Liver (tissue), 9 donors: ENCODE measurements around the gene KMT2E. TPM values are rescaled to one million over a fixed set of nuclear protein-coding genes. Genes with fewer than 3 reads are reported as not detected.

Experiments used
- DNase-seq: peaks from one replicate; pipeline ENCODE4 v3.0.0-alpha.2; 2017; ENCODE audit warnings: low spot score
- H3K27ac ChIP-seq, 2 donors: one replicate each; pipeline ENCODE4 v1.7.0; 2013; ENCODE audit warnings: inconsistent platforms in 2 of 2, low read length in 2 of 2, control low read depth in 1 of 2, low read depth in 1 of 2, mild to moderate bottlenecking in 1 of 2
- H3K27me3 ChIP-seq, 4 donors: one replicate each; pipeline versions ENCODE4 v1.6.1 to v1.7.0; 2013; ENCODE audit warnings: low read length in 3 of 4, inconsistent platforms in 1 of 4, mild to moderate bottlenecking in 1 of 4, moderate library complexity in 1 of 4; ENCODE audit not compliant: control insufficient read depth in 4 of 4, insufficient read depth in 4 of 4
- H3K36me3 ChIP-seq, 4 donors: one replicate each; pipeline versions ENCODE4 v1.6.1 to v1.7.0; 2013; ENCODE audit warnings: low read length in 3 of 4, mild to moderate bottlenecking in 3 of 4, low read depth in 1 of 4, moderate library complexity in 1 of 4; ENCODE audit not compliant: control insufficient read depth in 4 of 4, insufficient read depth in 3 of 4
- H3K4me1 ChIP-seq, 4 donors: one replicate each; pipeline versions ENCODE4 v1.6.1 to v1.7.0; 2013; ENCODE audit warnings: low read length in 3 of 4, mild to moderate bottlenecking in 3 of 4, moderate library complexity in 1 of 4; ENCODE audit not compliant: control insufficient read depth in 4 of 4, insufficient read depth in 4 of 4
- H3K4me3 ChIP-seq, 3 donors: one replicate each; pipeline versions ENCODE4 v1.6.1 to v1.7.0; 2013; ENCODE audit warnings: low read length in 3 of 3, control low read depth in 1 of 3, low read depth in 1 of 3, mild to moderate bottlenecking in 1 of 3
- H3K9ac ChIP-seq, 2 donors: one replicate each; pipeline ENCODE4 v1.7.0; 2013; ENCODE audit warnings: low read length in 2 of 2, mild to moderate bottlenecking in 2 of 2, moderate library complexity in 2 of 2, control low read depth in 1 of 2, low read depth in 1 of 2
- H3K9me3 ChIP-seq, 4 donors: one replicate each; pipeline versions ENCODE4 v1.6.1 to v1.7.0; 2013; ENCODE audit warnings: low read length in 3 of 4; ENCODE audit not compliant: control insufficient read depth in 4 of 4
- ATF3 ChIP-seq: IDR thresholded peaks from 2 replicates; pipeline ENCODE4 v1.6.1; 2016; ENCODE audit warnings: antibody characterized with exemption
- CTCF ChIP-seq: fragments of 150-350 bp; IDR thresholded peaks from 2 replicates; pipeline ENCODE4 v1.5.1; 2017; ENCODE audit warnings: improper control_type of control experiment, low read depth, low read length; ENCODE audit not compliant: missing input control
- EGR1 ChIP-seq, 2 donors: IDR thresholded peaks; 2 replicates each; pipeline ENCODE4 v1.6.1; 2016 to 2018; ENCODE audit warnings: antibody characterized with exemption in 2 of 2, low read depth in 2 of 2
- FOXA1 ChIP-seq: IDR thresholded peaks from 2 replicates; pipeline ENCODE4 v1.6.1; 2016; ENCODE audit warnings: antibody characterized with exemption
- FOXA2 ChIP-seq: IDR thresholded peaks from 2 replicates; pipeline ENCODE4 v1.6.1; 2016; ENCODE audit warnings: antibody characterized with exemption
- GABPA ChIP-seq, 2 donors: IDR thresholded peaks in 1 of 2; conservative IDR thresholded peaks in 1 of 2; 2 replicates each; pipeline ENCODE4 v1.6.1; 2016; ENCODE audit warnings: antibody characterized with exemption in 2 of 2, mild to moderate bottlenecking in 1 of 2, moderate library complexity in 1 of 2
- HNF4A ChIP-seq, 2 donors: conservative IDR thresholded peaks; 2 replicates each; pipeline ENCODE4 v1.6.1; 2016; ENCODE audit warnings: antibody characterized with exemption in 2 of 2, mild to moderate bottlenecking in 2 of 2
- HNF4G ChIP-seq: IDR thresholded peaks from 2 replicates; pipeline ENCODE4 v1.6.1; 2016; ENCODE audit warnings: antibody characterized with exemption
- JUND ChIP-seq, 2 donors: IDR thresholded peaks; 2 replicates each; pipeline ENCODE4 v1.6.1; 2016; ENCODE audit warnings: antibody characterized with exemption in 2 of 2
- MAX ChIP-seq: IDR thresholded peaks from 2 replicates; pipeline ENCODE4 v1.6.1; 2016; ENCODE audit warnings: antibody characterized with exemption
- NR2F2 ChIP-seq: IDR thresholded peaks from 2 replicates; pipeline ENCODE4 v1.6.1; 2016; ENCODE audit warnings: antibody characterized with exemption
- RAD21 ChIP-seq, 2 donors: IDR thresholded peaks; 2 replicates each; pipeline ENCODE4 v1.6.1; 2016; ENCODE audit warnings: antibody characterized with exemption in 2 of 2, mild to moderate bottlenecking in 2 of 2
- REST ChIP-seq: IDR thresholded peaks from 2 replicates; pipeline ENCODE4 v1.6.1; 2016; ENCODE audit warnings: antibody characterized with exemption, mild to moderate bottlenecking
- RXRA ChIP-seq, 2 donors: IDR thresholded peaks; 2 replicates each; pipeline ENCODE4 v1.6.1; 2017 to 2018; ENCODE audit warnings: antibody characterized with exemption in 2 of 2, mild to moderate bottlenecking in 1 of 2
- SP1 ChIP-seq: IDR thresholded peaks from 2 replicates; pipeline ENCODE4 v1.6.1; 2018; ENCODE audit warnings: antibody characterized with exemption, mild to moderate bottlenecking
- TAF1 ChIP-seq: conservative IDR thresholded peaks from 2 replicates; pipeline ENCODE4 v1.6.1; 2016; ENCODE audit warnings: antibody characterized with exemption, mild to moderate bottlenecking
- YY1 ChIP-seq: IDR thresholded peaks from 2 replicates; pipeline ENCODE4 v1.6.1; 2016; ENCODE audit warnings: antibody characterized with exemption, mild to moderate bottlenecking
- ZBTB33 ChIP-seq: IDR thresholded peaks from 2 replicates; pipeline ENCODE4 v1.6.1; 2016; ENCODE audit warnings: antibody characterized with exemption
- WGBS: extraction: QIAGEN DNeasy Blood & Tissue Kit; methylation state at CpG from one replicate; pipeline ENCODE4 v1.1.7; 2013; 5-methylcytosine and 5-hydroxymethylcytosine counted together
- polyA plus RNA-seq, 2 donors: library from polyadenylated mRNA; stranded (reverse) in 1 of 2; unstranded in 1 of 2; fragments of 200-250 nt in 1 of 2; fragments of >200 nt in 1 of 2; fragmentation: Nextera tagmentation in 1 of 2; extraction: Ambion mirVana in 1 of 2; gene quantifications; one replicate each; pipeline versions ENCODE4 v1.2.1 to v1.2.3, GENCODE V29; 2013 to 2015
- total RNA-seq, 2 donors: library from RNA; depleted of rRNA; stranded (reverse); fragments of >200 nt; gene quantifications; one replicate each; pipeline ENCODE4 v1.2.3, GENCODE V29; 2014
- donor health status: healthy.
- donor health status: healthy.
- donor health status: healthy.
- donor health status: healthy.
- donor health status: healthy.

KMT2E gene
- total and polyA plus RNA-seq, 4 donors, result 7.1 to 55.6 (median 42.4) TPM

GRCh38 chr7:105136221-105136620 lies 122.2 kb downstream of the KMT2E start:
- H3K9ac ChIP-seq, result no peak overlapping the region
- no peak overlapping the region for H3K4me3 ChIP-seq
- DNase-seq, result no peak
- TF ChIP-seq HNF4A (conservative IDR thresholded peaks at IDR 0.05) (no peak), ZBTB33 (no peak), CTCF (peak; percentile 1), RXRA (IDR thresholded peaks at IDR 0.05) (no peak), JUND (IDR thresholded peaks at IDR 0.05) (no peak), YY1 (no peak), TAF1 (no peak), GABPA (IDR thresholded peaks at IDR 0.05 in 1 of 2, conservative IDR thresholded peaks at IDR 0.05 in 1 of 2) (no peak), RAD21 (IDR thresholded peaks at IDR 0.05) (peak in 1 of 2 donors; percentile 7), FOXA2 (no peak), FOXA1 (no peak), REST (no peak), EGR1 (IDR thresholded peaks at IDR 0.05; ENCODE audit: low read depth in 2 of 2) (no peak), MAX (no peak), NR2F2 (no peak), SP1 (no peak), HNF4G (no peak)
- peaks cover 4 to 14% (median 9%) of the 10 kb centered on the region in 4 donors for H3K4me1 ChIP-seq
- WGBS, result 78% methylated on average over 3 of the region's 3 CpGs
- no peaks in the 10 kb centered on the region for H3K27me3 ChIP-seq
- H3K9me3 ChIP-seq, result no peaks in the 10 kb centered on the region
- H3K36me3 ChIP-seq, result peaks cover 0 to 16% (median 1%) of the 10 kb centered on the region in 4 donors
- no peak overlapping the region for H3K27ac ChIP-seq

- no peak overlapping the region for H3K9ac ChIP-seq
- no peaks in the 10 kb centered on the region for H3K27me3 ChIP-seq
- DNase-seq, result no peak
- H3K36me3 ChIP-seq, result peaks cover 2 to 15% (median 10%) of the 10 kb centered on the region in 4 donors
- 93% methylated on average over 4 of the region's 4 CpGs for WGBS
- TF ChIP-seq TAF1 (no peak), FOXA1 (no peak), NR2F2 (no peak), HNF4G (no peak), RAD21 (IDR thresholded peaks at IDR 0.05) (no peak), HNF4A (conservative IDR thresholded peaks at IDR 0.05) (no peak), CTCF (no peak), SP1 (no peak), JUND (IDR thresholded peaks at IDR 0.05) (no peak), FOXA2 (no peak), ATF3 (no peak)
- peaks cover 0 to 1% (median 0%) of the 10 kb centered on the region in 4 donors for H3K4me1 ChIP-seq
- no peak overlapping the region for H3K4me3 ChIP-seq
- no peaks in the 10 kb centered on the region for H3K9me3 ChIP-seq
- no peak overlapping the region for H3K27ac ChIP-seq
Measured at GRCh38 chr7:105137898-105138297, 123.9 kb downstream of the KMT2E start.
